GM13976 (cell line): ENCODE results near the gene TMED10.
"Not testable (repeated sequence)": the region's sequence is repeated elsewhere in the genome, so short reads cannot be mapped to it uniquely, and the experiment has no call there.

Experiments
- DNase-seq: peaks from one replicate; pipeline ENCODE4 v3.0.0; 2012; ENCODE audit warnings: low spot score
- CTCF ChIP-seq: IDR thresholded peaks from 2 replicates; pipeline ENCODE4 v1.5.1; 2012; ENCODE audit warnings: borderline replicate concordance, mild to moderate bottlenecking; ENCODE audit not compliant: insufficient read depth; ENCODE audit errors: extremely low read depth, missing control alignments, control extremely low read depth
- in situ Hi-C: fragments of 300-500 bp; cut with MboI; formaldehyde crosslinking; loops from one replicate; pipeline ENCODE4 v1.12.0; 2022; ENCODE audit warnings: low sequenced_read_pairs, mixed read lengths, inconsistent platforms; ENCODE audit not compliant: unreplicated experiment

Gene TMED10

GRCh38 chr14:75183225-75183624 is 6.8 kb upstream of the TMED10 start:
- TF ChIP-seq CTCF = no peak
- no peak for DNase-seq
- in situ Hi-C loops = no loop called here

- in situ Hi-C loops = no loop called here
- no peak for DNase-seq
- TF ChIP-seq CTCF = no peak
Observed at GRCh38 chr14:75182821-75183220, 6.4 kb upstream of the TMED10 start.

- in situ Hi-C loops, DNase-seq: not testable (repeated sequence)
Observed at GRCh38 chr14:75182163-75182562, 5.8 kb upstream of the TMED10 start.

- in situ Hi-C loops = no loop called here
- TF ChIP-seq CTCF = no peak
Observed at GRCh38 chr14:75181293-75182062, 5.1 kb upstream of the TMED10 start.

GRCh38 chr14:75175677-75176141 is 703 bp downstream of the TMED10 start:
- in situ Hi-C loops = no loop called here
- no peak for TF ChIP-seq CTCF
- DNase-seq = no peak

More at GRCh38 chr14:75181293-75182062, 5.1 kb upstream of the TMED10 start:
- no peak for DNase-seq

GRCh38 chr14:75174066-75174465 is 2.3 kb downstream of the TMED10 start:
- no peak for TF ChIP-seq CTCF
- DNase-seq = no peak
- in situ Hi-C loops = no loop called here

GRCh38 chr14:75170772-75171171 is 5.6 kb downstream of the TMED10 start:
- TF ChIP-seq CTCF = no peak
- in situ Hi-C loops = no loop called here
- DNase-seq = no peak
